ENCODE data around the gene ZNF428. TPM values are rescaled to one million over a fixed set of nuclear protein-coding genes. Genes with fewer than 3 reads are reported as not detected.
"Not testable (repeated sequence)": the region's sequence is repeated elsewhere in the genome, so short reads cannot be mapped to it uniquely, and the experiment has no call there.

The ZNF428 gene
- total RNA-seq, 4 donors from 2014 or later, result 38.1 to 61.1 (median 50.5) TPM

- 77 to 82% methylated on average over 6 of the region's 6 CpGs for WGBS, 2 donors
- peaks cover 0 to 80% (median 0%) of the 10 kb centered on the region in 3 donors for H3K36me3 ChIP-seq
- no peaks in the 10 kb centered on the region for H3K27me3 ChIP-seq
- TF ChIP-seq EP300 (IDR thresholded peaks at IDR 0.05), result no peak
- TF ChIP-seq, protein P1, sequence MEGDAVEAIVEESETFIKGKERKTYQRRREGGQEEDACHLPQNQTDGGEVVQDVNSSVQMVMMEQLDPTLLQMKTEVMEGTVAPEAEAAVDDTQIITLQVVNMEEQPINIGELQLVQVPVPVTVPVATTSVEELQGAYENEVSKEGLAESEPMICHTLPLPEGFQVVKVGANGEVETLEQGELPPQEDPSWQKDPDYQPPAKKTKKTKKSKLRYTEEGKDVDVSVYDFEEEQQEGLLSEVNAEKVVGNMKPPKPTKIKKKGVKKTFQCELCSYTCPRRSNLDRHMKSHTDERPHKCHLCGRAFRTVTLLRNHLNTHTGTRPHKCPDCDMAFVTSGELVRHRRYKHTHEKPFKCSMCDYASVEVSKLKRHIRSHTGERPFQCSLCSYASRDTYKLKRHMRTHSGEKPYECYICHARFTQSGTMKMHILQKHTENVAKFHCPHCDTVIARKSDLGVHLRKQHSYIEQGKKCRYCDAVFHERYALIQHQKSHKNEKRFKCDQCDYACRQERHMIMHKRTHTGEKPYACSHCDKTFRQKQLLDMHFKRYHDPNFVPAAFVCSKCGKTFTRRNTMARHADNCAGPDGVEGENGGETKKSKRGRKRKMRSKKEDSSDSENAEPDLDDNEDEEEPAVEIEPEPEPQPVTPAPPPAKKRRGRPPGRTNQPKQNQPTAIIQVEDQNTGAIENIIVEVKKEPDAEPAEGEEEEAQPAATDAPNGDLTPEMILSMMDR (IDR thresholded peaks at IDR 0.05), result no peak
- TF ChIP-seq POLR2A (IDR thresholded peaks at IDR 0.05), result no peak
- peaks cover 0 to 20% (median 9%) of the 10 kb centered on the region in 4 donors for H3K4me1 ChIP-seq
- DNase-seq (ENCODE audit: low spot score in 2 of 2), result no peak
- no peaks in the 10 kb centered on the region for H3K9me3 ChIP-seq
- no peak overlapping the region for H3K27ac ChIP-seq
- H3K4me3 ChIP-seq, result no peak overlapping the region
Measured at GRCh38 chr19:43589678-43590077, 29.8 kb downstream of the ZNF428 start.

DNA sequence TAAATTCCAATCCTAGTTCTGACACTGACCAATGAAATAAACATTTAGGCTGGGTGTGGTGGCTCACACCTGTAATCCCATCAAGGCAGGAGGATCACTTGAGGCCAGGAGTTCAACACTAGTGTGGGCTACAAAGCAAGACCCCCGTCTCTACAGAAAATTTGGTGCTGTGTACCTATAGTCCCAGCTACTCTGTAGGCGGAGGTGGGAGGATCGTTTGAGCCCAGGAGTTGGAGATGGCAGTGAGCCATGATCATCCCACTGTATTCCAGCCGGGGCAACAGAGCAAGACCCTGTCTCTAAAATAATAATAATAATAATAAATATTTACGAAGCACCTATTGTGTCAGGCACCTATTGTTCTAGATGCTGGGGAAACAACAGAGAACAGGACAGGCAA is 30.2 kb downstream of the ZNF428 start:
- Histone ChIP-seq H3K4me1 (peaks cover 0 to 18% (median 5%) of the 10 kb centered on the region in 4 donors), H3K27me3 (no peaks in the 10 kb centered on the region), H3K36me3 (peaks cover 0 to 80% (median 0%) of the 10 kb centered on the region in 3 donors), H3K4me3 (no peak overlapping the region), H3K9me3 (no peaks in the 10 kb centered on the region), H3K27ac (no peak overlapping the region)
- DNase-seq (ENCODE audit: low spot score in 2 of 2), result no peak
- TF ChIP-seq POLR2A (IDR thresholded peaks at IDR 0.05) (no peak), EP300 (IDR thresholded peaks at IDR 0.05) (no peak)
- TF ChIP-seq, protein P1 (IDR thresholded peaks at IDR 0.05), result no peak
- WGBS, 2 donors, result 67 to 88% methylated on average over 5 of the region's 5 CpGs

GRCh38 chr19:43587029-43587428 is 32.4 kb downstream of the ZNF428 start:
- H3K36me3 ChIP-seq, result peaks cover 0 to 60% (median 0%) of the 10 kb centered on the region in 3 donors
- WGBS, 2 donors, result 91 to 95% methylated on average over 3 of the region's 3 CpGs
- H3K27ac ChIP-seq; H3K27me3 ChIP-seq; DNase-seq (ENCODE audit: low spot score in 2 of 2); H3K4me3 ChIP-seq; H3K9me3 ChIP-seq: not testable (repeated sequence)
- H3K4me1 ChIP-seq, result peaks cover 0 to 11% (median 0%) of the 10 kb centered on the region in 4 donors

GRCh38 chr19:43586346-43586745 is 33.1 kb downstream of the ZNF428 start:
- 47 to 60% methylated on average over 2 of the region's 2 CpGs for WGBS, 2 donors
- Histone ChIP-seq H3K4me1 (peaks cover 0 to 18% (median 0%) of the 10 kb centered on the region in 4 donors), H3K4me3 (no peak overlapping the region), H3K36me3 (peaks cover 0 to 53% (median 0%) of the 10 kb centered on the region in 3 donors), H3K27me3 (no peaks in the 10 kb centered on the region), H3K9me3 (no peaks in the 10 kb centered on the region), H3K27ac (no peak overlapping the region)
- DNase-seq (ENCODE audit: low spot score in 2 of 2), result no peak
- TF ChIP-seq POLR2A (IDR thresholded peaks at IDR 0.05), result no peak
- no peak for TF ChIP-seq EP300 (IDR thresholded peaks at IDR 0.05)
- TF ChIP-seq, protein P1 (IDR thresholded peaks at IDR 0.05), result no peak

- no peaks in the 10 kb centered on the region for H3K27me3 ChIP-seq
- 81 to 100% methylated on average over 1 of the region's 1 CpG for WGBS, 2 donors
- DNase-seq (ENCODE audit: low spot score in 2 of 2), result no peak
- H3K27ac ChIP-seq, result peak overlapping the region in 1 of 4 donors; percentile 43
- no peaks in the 10 kb centered on the region for H3K9me3 ChIP-seq
- peaks cover 0 to 35% (median 6%) of the 10 kb centered on the region in 4 donors for H3K4me1 ChIP-seq
- no peak for TF ChIP-seq POLR2A (IDR thresholded peaks at IDR 0.05)
- TF ChIP-seq EP300 (IDR thresholded peaks at IDR 0.05), result no peak
- TF ChIP-seq, protein P1 (IDR thresholded peaks at IDR 0.05), result no peak
- H3K4me3 ChIP-seq, result no peak overlapping the region
- peaks cover 0 to 34% (median 0%) of the 10 kb centered on the region in 3 donors for H3K36me3 ChIP-seq
Measured at GRCh38 chr19:43584484-43584883, 34.9 kb downstream of the ZNF428 start.

DNA sequence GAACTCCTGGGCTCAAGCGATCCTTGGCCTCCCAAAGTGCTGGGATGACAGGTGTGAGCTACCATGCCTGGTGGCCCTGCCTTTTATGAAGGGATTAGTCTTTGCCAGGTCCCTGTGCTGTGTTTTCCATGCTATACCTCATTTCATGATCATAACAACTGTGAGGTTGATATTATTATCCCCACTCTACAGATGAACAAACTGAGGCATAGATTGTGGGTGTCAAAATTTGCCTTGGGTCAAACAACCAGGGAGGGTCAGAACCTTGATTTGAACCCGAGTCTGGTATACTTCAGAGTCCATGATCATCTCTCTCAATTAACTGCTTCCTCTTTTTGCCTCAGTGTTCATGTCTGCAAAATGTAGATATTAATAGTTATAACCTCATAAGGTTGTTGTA is 36.9 kb downstream of the ZNF428 start:
- Histone ChIP-seq H3K36me3 (peaks cover 0 to 17% (median 0%) of the 10 kb centered on the region in 3 donors), H3K27ac (peak overlapping the region in 1 of 4 donors; percentile 89), H3K9me3 (no peaks in the 10 kb centered on the region), H3K4me3 (no peak overlapping the region), H3K4me1 (peaks cover 0 to 35% (median 7%) of the 10 kb centered on the region in 4 donors), H3K27me3 (no peaks in the 10 kb centered on the region)
- WGBS, 2 donors, result 94 to 95% methylated on average over 2 of the region's 2 CpGs
- TF ChIP-seq EP300 (IDR thresholded peaks at IDR 0.05) (no peak), POLR2A (IDR thresholded peaks at IDR 0.05) (no peak)
- TF ChIP-seq, protein P1 (IDR thresholded peaks at IDR 0.05), result no peak
- DNase-seq (ENCODE audit: low spot score in 2 of 2), result no peak

Measured in tibial nerve (tissue), 4 donors.